Left forelimb (tissue), 1 donor: Measurements from ENCODE around the gene JADE2.

Source experiments
- DNase-seq: peaks from one replicate; pipeline ENCODE4 v3.0.0-alpha.2; 2018; ENCODE audit warnings: low spot score

JADE2 gene

DNA sequence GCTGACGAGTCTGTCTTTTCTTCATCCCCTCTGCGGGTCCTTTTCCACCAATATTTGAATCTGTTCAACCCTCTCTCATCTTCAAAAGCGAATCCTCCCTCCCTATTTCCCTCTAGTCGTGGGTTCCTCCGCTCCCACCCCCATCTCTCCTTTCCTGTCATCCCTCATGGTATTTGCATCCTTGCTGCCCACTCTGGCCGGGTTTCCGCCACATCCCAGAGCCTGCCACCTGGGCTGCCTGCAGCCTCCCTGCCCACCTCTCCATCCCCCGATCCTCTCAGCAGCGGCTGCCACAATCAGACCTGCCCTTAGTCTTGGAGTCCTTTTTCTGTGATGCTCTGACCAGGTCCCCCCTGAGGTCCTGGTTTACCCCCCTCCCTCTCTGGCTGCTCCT lies 44.9 kb downstream of the JADE2 start:
- no peak for DNase-seq

DNA sequence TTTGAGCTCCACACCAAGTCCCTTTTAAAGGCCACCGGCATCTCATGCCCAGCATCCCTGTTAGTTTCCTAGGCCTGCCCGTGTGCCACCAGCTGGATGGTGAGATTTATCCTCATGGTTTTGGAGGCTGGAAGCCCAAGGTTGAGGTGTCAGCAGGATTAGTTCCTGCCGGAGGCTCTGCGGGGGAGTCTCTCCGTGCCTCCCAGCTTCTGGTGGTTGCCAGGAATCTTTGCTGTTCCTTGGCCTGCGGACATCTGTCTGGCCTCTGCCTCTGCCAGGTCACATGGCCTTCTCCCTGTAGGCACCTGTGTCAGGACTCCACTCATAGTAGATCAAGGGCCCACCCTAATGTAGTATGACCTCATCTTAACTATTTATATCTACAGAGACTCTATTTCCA lies 45.4 kb downstream of the JADE2 start:
- no peak for DNase-seq

DNA sequence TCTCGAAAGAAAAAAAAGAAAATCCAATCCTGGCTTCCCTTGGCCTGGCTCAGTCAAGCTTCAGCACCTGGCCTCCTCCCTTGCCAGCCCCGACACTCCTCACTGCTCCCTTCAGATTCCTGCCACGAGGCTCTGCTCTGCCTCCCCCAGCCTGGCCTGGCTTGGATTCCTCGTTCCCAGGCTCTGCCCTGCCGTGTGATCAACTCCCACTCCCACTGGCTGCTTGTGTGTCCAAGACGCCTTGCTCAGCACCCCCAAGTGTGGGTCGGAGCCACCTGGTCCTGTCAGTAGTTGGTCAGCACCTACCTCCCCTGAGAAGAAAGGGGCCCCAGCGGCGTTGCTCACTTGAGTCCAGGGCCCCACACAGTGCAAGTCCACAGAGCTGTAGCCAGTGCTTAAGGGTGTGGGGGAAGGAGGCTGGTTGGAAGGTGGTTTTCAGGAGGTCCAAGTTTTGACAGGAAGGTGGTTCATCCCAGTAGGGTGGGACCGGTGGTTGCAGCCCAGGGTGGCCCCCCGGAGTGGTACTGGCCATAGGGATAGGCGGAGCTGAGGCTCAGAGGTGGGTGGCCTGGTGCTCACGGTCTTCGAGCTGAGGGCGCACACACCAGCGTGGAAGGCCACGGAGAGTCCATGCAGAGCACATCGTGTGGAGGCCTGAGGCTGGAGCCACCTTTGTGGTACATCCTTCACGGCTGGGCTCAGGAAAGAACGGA lies 46.4 kb downstream of the JADE2 start:
- DNase-seq, result no peak

DNA sequence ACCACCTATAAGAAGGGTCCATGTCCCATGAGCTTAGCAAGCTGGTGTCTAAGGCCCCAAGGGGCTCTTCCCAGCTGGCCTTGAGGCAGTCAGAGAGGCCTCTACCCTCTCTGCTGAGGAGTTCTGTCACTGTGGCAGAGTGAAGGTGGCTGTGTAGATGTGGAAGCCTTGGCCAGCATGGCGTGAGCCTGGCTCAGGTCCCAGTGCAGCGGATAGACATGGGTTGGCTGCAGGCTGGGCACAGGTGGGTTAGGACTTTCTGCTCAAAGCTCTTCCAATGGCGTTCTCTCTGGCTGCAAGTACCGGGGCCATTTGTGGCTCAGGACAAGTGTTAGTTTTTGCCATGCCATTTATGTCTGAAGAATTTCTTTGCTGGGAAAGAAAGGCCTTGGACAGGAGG lies 47.3 kb downstream of the JADE2 start:
- DNase-seq, result no peak

DNA sequence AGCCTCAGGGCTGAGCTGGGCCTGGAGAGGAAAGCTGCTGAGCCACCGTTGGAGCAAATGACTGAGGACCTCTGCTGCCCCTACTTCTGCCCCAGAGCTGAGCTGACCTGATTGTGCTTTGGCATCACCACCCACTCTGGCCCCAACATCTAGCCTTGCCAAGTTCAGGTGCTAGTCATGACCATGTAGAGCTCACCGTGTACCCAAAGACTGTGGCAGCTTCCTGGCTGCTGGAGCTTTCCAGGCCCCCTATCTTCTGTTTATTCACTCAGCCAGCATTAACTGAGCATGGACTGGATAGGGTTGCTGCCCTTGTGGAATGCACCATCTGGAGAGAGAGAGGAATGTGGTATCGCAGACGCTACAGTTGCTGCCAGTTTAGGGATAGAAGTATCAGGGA lies 49.1 kb downstream of the JADE2 start:
- no peak for DNase-seq

DNA sequence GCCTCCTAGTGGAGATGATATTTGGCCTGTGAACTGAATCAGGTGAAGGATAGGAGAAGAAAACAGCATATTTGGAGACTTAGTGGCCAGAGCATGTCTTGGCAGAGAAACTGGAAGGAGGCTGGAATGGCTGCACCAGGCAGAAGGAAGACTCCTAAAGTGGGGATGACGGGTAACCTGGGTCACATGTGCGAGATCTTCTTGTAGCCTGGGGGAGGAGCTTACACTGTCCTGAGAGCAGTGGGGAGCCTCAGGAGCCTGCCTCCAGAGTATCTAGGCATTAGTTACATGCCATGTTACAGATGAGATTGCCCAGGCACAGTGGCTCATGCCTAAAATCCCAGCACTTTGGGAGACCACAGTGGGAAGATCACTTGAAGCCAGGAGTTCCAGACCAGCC lies 49.8 kb downstream of the JADE2 start:
- no peak for DNase-seq

DNA sequence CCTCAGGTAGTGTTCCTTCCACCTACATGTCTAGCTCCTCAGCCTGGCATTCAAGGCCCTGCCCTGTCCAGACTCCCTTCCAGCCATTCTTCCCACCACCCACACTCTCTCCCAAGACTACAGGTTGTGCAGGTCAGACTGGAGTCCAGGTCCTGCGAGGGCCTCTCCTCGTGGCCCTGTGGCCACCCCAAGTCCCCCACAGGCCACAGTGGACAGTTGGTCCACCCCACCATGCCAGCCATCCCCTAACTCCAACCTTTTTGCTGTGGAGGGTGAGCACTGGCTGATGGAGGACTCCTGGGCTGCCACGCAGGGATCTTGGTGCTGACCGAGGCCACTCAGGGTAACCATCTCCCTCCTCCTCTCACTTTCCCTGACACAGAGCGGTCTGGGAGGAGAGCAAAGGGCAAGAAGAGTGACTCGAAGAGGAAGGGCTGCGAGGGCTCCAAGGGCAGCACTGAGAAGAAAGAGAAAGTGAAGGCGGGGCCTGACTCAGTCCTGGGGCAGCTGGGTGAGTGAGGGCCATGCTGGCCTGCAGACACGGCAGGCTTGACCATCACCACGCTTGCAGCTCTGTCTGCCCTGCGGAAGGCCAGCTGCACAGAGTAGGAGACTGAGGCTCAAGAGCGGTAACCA lies 51.0 kb downstream of the JADE2 start:
- DNase-seq, result no peak

DNA sequence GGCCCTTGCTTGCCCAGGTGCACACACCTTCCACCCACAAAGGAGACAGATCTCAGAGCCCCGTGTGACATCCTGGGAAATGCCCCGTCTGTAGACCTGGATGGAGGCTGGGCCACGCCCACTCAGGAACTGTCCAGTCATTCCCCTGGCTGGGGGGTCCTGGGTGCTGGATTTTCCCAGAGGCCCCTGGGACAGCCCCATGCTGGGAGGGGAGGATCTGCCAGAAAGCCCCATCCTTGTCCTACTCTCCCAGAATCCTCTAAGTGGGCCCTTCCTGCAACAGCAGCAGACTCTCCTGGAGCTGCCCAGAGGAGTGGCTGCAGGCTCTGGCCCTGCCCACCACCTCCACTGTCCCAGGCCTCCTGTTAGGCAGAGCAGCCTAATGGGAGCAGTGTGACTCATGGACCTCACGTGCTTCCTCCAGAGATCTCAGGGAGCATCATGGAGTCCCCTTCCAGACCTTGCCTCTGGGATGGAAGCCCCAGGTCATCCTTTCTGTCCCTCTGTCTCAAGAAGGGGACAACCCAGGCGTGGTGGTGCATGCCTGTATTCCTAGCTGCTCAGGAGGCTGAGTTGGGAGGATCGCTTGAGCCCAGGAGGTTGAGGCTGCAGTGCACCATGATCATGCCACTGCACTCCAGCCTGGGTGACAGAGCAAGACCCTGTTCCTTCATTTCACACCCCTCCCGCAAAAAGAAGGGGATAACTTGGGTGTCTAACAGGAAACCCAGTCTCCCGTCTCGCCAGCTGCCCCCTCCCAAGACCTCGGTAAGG lies 51.7 kb downstream of the JADE2 start:
- DNase-seq, result no peak

DNA sequence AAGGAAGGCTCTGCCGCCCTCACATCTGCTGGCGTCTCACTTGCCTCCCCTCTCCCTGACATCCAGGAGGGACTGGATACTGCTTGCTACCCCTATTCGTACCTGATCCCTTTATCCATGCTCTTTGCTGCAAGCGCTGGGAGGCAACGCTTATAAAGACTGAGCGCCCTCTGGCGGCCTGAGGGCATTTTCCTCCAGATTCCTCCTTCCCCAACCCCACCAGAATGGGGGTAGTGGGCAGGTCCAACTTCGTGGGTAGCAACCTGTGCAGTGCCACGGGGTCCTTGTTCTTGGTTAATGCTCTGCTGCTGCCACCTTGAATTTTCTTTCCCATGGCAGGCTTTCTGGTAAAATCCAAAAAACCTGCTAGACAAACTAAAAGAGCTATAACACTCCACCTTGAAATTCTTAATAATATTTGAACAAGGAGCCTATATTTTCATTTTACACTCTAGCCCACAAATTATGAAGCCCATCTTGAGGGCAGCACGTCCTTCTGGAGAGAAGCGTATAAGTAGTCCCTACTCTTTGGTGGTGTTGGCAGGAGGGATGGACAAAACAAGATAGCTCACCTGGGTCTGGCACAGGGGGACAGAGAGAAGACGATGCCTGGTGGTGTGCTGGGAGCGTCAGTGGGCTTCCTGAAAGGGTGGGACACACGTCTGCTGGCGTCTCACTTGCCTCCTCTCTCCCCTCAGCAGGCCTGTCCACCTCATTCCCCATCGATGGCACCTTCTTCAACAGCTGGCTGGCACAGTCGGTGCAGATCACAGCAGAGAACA lies 52.5 kb downstream of the JADE2 start:
- peak; percentile 80 for DNase-seq

DNA sequence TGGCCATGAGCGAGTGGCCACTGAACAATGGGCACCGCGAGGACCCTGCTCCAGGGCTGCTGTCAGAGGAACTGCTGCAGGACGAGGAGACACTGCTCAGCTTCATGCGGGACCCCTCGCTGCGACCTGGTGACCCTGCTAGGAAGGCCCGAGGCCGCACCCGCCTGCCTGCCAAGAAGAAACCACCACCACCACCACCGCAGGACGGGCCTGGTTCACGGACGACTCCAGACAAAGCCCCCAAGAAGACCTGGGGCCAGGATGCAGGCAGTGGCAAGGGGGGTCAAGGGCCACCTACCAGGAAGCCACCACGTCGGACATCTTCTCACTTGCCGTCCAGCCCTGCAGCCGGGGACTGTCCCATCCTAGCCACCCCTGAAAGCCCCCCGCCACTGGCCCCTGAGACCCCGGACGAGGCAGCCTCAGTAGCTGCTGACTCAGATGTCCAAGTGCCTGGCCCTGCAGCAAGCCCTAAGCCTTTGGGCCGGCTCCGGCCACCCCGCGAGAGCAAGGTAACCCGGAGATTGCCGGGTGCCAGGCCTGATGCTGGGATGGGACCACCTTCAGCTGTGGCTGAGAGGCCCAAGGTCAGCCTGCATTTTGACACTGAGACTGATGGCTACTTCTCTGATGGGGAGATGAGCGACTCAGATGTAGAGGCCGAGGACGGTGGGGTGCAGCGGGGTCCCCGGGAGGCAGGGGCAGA lies 53.3 kb downstream of the JADE2 start:
- no peak for DNase-seq

DNA sequence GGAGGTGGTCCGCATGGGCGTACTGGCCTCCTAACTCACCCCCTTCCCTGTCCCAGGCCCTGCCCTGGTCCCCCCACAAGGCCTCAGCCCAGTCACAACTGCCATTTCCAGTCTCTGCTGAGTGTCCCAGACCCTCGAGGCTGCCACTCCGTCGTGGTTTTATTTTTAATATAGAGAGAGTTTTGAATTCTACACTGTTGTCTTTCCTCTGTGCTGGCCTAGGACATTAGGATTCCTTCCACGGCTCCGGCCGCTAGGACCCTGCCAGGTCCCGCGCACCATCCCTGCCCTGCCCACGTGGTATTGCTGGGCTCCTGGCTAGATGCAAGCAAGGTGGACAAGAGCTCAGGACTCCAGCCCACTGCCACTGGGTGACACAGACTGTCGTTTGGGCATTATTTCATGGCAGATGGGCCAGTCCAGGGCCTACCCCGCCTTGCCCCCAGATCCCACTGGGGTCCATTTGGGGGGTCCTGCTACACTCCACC lies 53.9 kb downstream of the JADE2 start:
- DNase-seq, result no peak

DNA sequence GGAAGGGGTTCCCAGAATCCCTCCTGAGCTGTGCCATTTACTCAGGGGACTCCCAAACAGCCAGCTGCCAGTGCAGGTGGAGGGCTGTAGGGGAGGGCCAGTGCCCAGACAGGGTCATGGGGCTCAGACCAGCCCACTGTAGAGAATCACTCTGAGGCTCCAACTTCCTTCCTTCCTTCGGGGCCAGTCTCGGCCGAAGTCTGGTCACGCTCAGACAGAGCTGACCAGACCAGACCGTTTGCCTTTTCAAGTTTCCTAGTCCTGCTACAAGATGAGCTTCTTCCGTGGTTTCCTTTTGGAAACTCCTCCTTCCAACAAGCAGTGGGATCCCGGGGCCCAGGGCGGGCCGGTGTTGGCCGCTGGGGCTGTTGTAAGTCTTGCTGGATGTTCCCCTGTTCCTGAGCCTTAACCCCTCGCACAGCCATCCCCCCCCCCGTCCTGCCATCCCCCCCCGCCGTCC lies 54.6 kb downstream of the JADE2 start:
- DNase-seq, result no peak

DNA sequence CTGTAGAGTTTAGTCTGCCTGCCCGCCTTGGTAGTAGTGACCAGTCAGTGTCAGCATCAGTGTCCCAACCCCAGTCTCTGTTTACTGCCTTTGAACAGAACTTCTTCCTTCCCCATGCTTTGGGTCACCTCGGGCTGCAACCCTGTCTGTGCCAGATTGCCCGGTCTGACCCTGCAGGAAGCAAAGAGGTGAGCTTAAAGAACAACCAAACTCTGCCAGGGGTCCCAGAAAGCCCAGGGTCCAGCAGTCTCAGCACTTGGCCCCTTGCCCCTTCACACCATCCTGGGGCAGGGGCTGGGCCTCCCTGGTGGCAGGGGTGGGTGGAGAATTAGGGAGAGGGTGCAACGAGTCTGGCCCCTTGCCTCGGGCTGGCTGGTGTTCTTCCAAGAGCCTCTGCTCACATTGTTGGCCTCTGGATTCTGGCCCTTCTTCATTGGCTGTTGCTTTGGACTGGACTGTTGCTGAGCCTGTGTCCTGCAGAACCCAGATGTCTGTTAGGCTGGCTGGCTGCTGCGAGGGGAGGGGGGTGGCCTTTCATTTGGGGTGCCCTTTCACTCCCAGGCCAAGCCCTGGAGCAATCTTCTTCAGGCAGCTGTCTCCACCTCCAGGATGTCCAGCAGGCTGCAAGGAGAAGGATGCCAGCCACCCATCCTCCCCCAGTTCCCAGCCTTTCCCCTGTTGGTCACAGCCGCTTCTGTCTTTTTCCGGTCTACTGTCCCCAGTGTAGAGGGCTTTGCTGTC lies 55.9 kb downstream of the JADE2 start:
- peak; percentile 26 for DNase-seq

DNA sequence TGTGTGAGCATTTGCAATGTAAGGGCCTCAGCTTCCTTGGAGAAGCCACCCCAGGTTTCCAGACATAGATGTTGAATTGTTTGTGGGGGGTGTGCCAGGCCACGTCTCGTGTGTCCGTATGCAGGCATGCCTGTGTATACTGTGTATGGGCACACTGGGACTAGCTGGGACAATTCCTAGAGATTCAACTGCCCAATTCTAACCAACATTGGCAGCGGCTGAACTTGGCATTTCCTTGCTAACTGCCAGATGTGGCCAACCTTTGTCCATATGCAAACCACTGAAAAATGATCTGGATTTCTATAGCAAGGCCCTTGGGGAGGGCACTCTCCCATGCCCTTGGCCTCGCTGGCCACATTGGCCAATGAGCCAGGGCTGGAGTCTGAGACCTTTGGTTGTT lies 56.8 kb downstream of the JADE2 start:
- no peak for DNase-seq

DNA sequence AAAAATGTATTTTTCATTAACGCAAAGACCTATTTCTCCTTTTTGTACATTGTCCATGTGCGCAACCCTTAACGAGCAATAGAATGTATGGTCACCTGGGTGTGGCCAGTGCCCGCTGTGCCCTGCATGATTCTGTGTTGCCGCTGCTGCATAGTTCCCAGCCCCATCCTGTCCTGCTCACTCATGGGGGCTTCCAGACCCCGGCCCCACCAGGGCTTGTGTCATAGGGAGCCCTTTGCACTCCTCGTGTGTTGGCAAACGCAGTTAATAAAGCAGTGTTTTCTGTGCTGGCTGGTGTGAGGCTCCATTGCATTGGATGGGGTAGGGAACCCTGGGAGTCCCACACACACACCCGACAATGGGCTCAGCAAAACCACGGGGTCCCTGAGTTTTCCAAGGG lies 57.5 kb downstream of the JADE2 start:
- no peak for DNase-seq

DNA sequence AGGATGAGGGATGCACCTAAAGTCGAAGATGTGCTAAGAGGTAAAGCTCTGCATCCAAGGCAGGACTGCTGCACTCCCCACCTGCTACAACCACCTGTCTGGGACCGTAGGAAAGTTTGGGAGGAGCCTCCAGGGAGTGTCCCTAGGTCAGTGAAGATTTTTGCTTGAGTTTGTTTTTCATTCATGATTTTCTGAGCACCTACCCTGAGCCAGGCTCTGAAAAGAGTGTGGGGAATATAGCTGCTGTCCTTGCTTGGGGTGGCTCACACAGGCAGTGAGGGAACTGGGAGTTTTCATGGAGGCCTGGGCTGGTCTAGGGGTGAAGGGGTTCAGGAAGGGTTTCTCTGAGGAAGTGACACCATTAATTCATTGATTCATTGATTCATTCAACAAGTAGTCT lies 58.3 kb downstream of the JADE2 start:
- DNase-seq, result no peak

DNA sequence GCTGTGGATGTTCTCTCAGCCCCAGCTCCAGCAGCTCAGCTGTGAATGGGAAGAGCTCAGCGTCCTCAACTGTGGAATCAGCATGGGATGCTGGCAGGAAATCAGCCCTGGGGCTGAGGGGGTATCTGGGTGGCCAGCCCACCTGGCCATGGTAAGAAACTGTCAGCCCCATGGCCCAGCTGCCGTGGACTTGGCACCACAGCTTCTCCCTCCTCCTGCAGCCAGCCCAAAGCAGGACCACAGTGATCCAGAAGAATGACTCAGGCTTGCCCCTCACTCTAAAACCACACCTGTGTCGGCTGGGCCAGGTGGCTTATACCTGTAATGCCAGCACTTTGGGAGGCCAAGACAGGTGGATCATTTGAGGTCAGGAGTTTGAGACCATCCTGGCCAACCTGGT lies 59.2 kb downstream of the JADE2 start:
- no peak for DNase-seq

DNA sequence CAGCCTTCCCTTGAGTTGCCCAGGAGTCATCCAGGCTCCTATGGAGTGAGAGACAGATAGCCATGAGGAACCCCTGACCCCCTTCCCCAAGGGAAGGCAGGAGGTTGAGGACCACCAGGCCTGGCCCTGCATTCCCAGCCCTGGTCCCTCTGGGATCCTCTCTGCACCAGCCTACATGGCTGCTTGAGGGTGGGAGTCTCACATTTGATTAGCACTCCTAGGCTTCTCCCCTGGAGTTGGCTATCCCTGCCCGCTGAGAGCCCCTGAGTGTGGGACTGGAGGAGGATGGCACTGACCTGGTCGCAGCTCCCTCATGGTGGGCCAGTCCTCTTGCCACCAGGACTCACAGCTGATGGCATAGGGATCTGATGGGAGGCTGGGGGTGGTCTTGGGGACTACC lies 60.5 kb downstream of the JADE2 start:
- no peak for DNase-seq

DNA sequence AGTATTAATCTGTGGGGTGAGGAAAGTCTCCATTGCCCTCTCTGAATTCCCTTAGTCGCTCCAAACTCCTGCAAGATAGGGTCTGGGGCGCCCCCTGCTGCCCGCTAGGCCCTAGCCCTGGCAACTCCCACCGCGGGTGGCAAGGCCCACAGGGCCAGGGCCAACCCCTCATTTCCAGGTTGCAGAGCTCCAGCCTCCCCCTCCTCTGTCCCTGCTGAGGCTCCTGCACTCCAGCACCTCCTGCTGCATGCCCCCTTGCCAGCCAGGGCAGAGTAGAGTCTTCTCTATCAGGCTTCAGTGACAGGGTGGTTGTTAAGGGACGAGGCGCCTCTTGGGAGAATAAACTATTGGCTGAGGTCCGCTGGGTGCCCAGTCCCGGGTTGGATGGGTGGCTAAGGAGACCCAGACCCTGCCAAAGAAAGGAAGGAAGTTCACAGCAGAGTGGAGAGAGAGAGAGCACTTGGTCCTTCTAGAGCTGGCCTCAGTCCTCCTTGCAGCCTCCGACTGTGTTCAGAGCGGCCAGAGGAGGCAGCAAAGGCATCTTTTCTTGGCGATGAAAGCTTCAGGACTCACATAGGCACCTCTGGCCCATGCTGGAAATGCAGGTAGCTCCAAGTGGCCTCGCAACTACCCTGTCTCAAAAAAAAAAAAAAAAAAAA lies 61.5 kb downstream of the JADE2 start:
- DNase-seq, result no peak

DNA sequence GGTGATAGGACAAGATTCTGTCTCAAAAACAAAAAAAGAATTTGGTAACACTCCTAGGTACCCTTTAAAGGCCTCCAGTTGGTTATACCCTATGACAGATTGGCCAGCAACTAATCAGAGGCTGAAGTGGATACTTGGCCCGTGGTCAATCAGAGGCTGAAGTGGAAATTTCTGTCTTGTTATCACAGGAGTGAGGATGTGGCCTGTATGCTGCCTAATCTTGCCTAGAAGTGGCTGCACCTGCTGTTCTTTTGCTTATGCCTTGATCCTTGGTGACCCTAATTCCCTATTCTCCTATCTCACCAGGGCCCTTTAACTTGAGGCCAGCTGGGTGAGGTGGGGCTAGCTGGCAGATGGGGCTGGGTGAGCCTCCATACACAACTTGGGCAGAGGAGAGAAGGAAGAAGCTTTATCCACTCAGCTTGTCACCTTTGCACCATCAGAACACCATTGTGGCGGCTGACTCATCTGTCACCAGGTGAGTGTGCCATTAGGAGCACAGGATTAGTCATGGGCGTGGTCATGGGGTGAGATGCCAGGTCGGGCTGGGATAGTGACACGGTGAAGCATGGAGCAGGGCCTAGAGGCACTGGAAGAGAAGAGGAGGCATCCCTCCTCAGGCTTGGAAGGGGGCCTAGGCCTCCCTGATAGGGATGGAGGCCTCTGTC lies 65.7 kb downstream of the JADE2 start:
- no peak for DNase-seq
